Endothelial cell (in vitro differentiated cells): Measurements from ENCODE around the gene NDRG4. TPM values are rescaled to one million over a fixed set of nuclear protein-coding genes. Genes with fewer than 3 reads are reported as not detected.

Experiments
- DNase-seq: peaks from one replicate; pipeline ENCODE4 v3.0.0; 2021; ENCODE audit warnings: low spot score
- H3K27ac Mint-ChIP-seq: one replicate; pipeline ENCODE4 v1.8.0; 2021; ENCODE audit warnings: mixed read lengths, inconsistent platforms; ENCODE audit not compliant: unreplicated experiment
- H3K27me3 Mint-ChIP-seq: one replicate; pipeline ENCODE4 v1.8.0; 2021; ENCODE audit warnings: mild to moderate bottlenecking, moderate library complexity, mixed read lengths, inconsistent platforms; ENCODE audit not compliant: unreplicated experiment
- H3K36me3 Mint-ChIP-seq: one replicate; pipeline ENCODE4 v1.8.0; 2021; ENCODE audit warnings: mild to moderate bottlenecking, low read depth, mixed read lengths, inconsistent platforms; ENCODE audit not compliant: unreplicated experiment
- H3K4me1 Mint-ChIP-seq: one replicate; pipeline ENCODE4 v1.8.0; 2021; ENCODE audit warnings: mild to moderate bottlenecking, mixed read lengths, inconsistent platforms; ENCODE audit not compliant: unreplicated experiment
- H3K4me3 Mint-ChIP-seq: one replicate; pipeline ENCODE4 v1.8.0; 2021; ENCODE audit warnings: mild to moderate bottlenecking, mixed read lengths, inconsistent platforms; ENCODE audit not compliant: unreplicated experiment
- H3K9me3 Mint-ChIP-seq: one replicate; pipeline ENCODE4 v1.8.0; 2021; ENCODE audit warnings: mixed read lengths, inconsistent platforms; ENCODE audit not compliant: unreplicated experiment
- CTCF ChIP-seq: fragments of 200-600 bp; sonication (generic); IDR thresholded peaks from one replicate; pipeline ENCODE4 v1.5.0; 2021; ENCODE audit warnings: antibody characterized with exemption; ENCODE audit not compliant: unreplicated experiment
- total RNA-seq: library from RNA; stranded (reverse); fragmentation: NEBNext Ultra II Directional; extraction: Animal tissue kit (Norgen Biotek cat#: 25700); gene quantifications from one replicate; pipeline ENCODE4 v1.2.1, GENCODE V29; 2021; ENCODE audit not compliant: unreplicated experiment

NDRG4 gene
- total RNA-seq, 1 donor from 2014 or later, result 5.9 TPM

DNA sequence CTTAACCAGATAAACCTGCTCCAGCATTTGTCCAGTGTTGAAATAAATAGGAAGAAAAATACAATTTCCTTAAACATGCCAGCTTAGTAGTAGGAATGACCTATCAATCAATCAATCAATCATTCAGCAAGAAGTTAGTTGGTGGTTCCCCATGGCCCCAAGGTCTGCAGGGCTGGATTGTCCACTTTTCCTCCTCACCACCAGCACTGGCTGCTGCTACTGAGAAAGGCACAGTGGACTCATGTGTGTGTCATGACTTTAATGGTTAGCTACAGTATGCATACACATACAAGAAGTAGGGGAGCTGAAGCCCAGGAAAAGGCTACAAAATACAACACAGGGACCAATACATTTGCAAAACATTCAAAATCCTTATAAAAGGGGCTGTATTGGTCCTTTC, 19.8 kb downstream of the NDRG4 start:
- H3K36me3 Mint-ChIP-seq, result peaks cover 23% of the 10 kb centered on the region

DNA sequence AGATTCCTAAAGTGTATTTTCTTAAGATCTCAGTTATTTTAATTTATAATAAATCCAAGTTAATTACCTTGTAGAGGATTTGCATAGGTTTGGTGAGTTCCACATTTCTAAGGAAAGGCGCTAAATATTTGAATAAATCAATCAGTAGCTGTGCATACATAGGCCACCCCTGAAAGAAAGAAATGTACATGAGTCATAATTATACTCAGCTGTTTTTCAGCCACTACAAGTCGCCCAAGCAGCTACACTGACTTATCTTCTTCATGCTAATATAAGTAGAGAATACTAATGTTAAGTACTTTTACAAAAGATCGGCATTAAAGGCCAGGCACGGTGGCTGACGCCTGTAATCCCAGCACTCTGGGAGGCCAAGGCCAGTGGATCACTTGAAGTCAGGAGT, 30.2 kb downstream of the NDRG4 start:
- Mint-ChIP-seq H3K27ac (no peak overlapping the region), H3K36me3 (peaks cover 41% of the 10 kb centered on the region), H3K4me1 (no peaks in the 10 kb centered on the region), H3K4me3 (no peak overlapping the region), H3K27me3 (peaks cover under 1% of the 10 kb centered on the region), H3K9me3 (no peaks in the 10 kb centered on the region)
- no peak for DNase-seq
- TF ChIP-seq CTCF, result no peak

More for the DNA sequence above, 19.8 kb downstream of the NDRG4 start:
- no peak for DNase-seq
- H3K9me3 Mint-ChIP-seq, result no peaks in the 10 kb centered on the region
- H3K27ac Mint-ChIP-seq, result no peak overlapping the region
- H3K27me3 Mint-ChIP-seq, result peaks cover 11% of the 10 kb centered on the region
- TF ChIP-seq CTCF, result no peak
- H3K4me1 Mint-ChIP-seq, result peaks cover 9% of the 10 kb centered on the region
- H3K4me3 Mint-ChIP-seq, result no peak overlapping the region

- Mint-ChIP-seq H3K27ac (no peak overlapping the region), H3K4me3 (no peak overlapping the region), H3K36me3 (peaks cover 45% of the 10 kb centered on the region), H3K4me1 (no peaks in the 10 kb centered on the region), H3K9me3 (no peaks in the 10 kb centered on the region), H3K27me3 (peaks cover 2% of the 10 kb centered on the region)
- DNase-seq, result no peak
- no peak for TF ChIP-seq CTCF
These were observed 32.5 kb downstream of the NDRG4 start for GRCh38 chr16:58532414-58532813.

DNA sequence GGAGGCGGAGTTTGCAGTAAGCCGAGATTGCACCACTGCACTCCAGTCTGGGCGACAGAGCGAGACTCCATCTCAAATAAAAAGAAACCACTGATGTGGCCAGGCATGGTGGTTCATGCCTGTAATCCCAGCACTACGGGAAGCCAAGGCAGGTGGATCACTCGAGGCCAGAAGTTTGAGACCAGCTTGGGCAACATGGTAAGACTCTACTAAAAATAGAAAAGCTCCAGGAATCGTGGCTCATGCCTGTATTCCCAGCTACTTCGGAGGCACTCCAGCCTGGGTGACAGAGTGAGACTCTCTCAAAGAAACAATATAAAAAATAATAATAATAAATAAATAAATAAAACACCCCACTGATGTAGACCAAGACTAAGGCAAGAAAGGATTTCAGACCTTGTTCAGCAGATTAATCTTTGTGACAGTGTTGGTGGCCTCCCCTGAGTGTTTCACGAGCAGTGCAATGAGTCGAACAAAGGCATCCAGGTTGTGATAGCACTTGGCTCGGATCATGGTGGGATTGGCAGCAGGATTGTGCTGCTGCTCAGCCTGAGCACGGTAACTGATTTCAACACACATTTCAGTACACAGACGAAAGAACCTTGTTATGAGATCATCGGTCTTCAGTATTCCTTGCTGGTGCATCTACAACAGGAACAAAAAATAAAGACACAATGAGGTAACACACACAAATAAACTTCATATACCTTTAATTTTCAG, 34.0 kb downstream of the NDRG4 start:
- H3K36me3 Mint-ChIP-seq, result peaks cover 58% of the 10 kb centered on the region

More for the DNA sequence above, 34.0 kb downstream of the NDRG4 start:
- no peak for TF ChIP-seq CTCF
- Mint-ChIP-seq H3K4me3 (no peak overlapping the region), H3K4me1 (no peaks in the 10 kb centered on the region), H3K27me3 (peaks cover 2% of the 10 kb centered on the region), H3K9me3 (no peaks in the 10 kb centered on the region), H3K27ac (no peak overlapping the region)
- DNase-seq, result no peak
